Measurements from ENCODE around the gene ZNF316.
"Not testable (repeated sequence)": the region's sequence is repeated elsewhere in the genome, so short reads cannot be mapped to it uniquely, and the experiment has no call there.

ZNF316 gene

DNA sequence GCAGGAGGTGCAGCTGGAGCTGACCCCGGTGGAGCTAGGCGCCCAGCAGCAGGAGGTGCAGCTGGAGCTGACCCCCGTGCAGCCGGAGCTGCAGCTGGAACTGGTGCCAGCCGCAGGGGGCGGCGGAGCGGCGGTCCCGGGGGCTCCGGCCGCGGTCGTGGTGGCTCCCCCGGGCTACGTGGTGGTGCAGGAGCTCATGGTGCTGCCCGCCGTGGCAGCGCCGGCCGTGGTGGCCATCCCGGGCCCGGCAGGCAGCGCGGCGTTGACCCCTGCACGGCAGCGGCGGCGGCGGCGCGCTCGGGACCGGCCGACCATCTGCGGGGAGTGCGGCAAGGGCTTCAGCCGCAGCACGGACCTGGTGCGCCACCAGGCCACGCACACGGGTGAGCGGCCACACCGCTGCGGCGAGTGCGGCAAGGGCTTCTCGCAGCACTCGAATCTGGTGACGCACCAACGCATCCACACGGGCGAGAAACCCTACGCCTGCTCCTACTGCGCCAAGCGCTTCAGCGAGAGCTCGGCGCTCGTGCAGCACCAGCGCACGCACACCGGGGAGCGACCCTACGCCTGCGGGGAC lies 14.9 kb upstream of the ZNF316 start:
- no peak for DNase-seq

DNA sequence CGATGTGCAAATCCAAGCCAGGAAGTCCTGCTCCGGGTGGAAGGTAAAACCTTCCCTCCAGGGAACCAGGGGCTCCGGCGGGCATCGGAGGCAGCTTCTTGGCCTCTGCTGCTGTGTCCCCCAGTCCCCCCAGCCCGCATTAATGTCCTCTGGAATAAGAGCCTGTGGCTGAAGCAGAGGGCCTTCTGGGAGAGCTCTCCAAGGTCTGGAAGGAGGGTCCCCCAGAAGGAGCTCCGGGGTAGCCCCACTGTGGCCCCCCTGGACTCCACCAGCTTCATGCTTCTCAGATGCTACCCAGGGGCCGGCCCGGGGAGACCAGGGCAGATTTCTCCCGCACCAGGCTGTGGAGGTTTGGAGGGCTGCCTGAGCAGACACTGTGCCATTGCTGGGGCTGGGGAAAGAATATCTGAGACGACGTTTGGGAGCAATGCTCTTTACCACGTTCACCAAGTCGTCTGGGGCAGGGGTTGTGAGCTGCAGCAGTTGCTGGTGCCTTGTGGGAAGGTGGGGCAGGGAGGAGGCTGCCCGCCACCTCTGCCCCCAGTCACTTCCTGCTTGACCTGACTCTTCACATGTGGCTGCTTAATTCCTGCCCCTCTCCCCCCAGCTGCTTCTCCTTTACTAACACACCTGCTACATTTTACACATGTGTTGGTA lies 13.4 kb upstream of the ZNF316 start:
- DNase-seq, result no peak

DNA sequence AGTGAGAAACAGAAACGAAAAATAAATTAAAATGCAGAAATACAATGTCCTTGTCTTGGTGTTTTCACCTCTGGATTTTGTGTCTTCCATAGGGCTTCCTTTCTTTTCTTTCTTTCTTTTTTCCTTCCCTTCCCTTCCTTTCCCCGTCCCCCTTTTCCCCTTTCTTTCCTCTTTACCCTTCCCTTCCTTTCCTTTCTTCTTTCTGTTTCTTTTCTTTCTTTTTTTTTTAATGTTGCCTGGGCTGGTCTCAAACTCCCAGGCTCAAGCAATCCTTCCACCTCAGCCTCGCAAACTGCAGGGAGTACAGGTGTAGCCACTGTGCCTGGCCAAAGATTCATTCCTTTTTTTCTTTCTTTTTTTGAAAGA lies 12.9 kb upstream of the ZNF316 start:
- no peak for DNase-seq

DNA sequence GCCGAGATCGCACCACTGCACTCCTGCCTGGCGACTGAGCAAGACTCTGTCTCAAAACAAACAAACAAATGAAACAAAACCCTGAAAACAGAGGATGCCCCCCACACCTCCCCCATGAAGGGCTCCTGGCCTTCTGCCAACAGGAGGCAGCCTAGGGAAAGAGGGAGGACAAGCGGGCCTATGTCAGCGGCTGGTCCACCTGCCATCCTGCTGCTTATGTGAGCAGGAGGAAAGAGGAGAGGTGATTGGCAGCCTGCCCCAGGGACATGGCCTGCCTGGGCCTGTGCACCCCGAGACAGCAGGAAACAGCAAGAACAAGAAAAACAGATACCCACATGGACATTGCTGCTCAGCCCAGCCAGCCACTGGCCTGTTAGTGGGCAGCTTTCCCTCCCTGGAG lies 9.1 kb upstream of the ZNF316 start:
- DNase-seq, result no peak

DNA sequence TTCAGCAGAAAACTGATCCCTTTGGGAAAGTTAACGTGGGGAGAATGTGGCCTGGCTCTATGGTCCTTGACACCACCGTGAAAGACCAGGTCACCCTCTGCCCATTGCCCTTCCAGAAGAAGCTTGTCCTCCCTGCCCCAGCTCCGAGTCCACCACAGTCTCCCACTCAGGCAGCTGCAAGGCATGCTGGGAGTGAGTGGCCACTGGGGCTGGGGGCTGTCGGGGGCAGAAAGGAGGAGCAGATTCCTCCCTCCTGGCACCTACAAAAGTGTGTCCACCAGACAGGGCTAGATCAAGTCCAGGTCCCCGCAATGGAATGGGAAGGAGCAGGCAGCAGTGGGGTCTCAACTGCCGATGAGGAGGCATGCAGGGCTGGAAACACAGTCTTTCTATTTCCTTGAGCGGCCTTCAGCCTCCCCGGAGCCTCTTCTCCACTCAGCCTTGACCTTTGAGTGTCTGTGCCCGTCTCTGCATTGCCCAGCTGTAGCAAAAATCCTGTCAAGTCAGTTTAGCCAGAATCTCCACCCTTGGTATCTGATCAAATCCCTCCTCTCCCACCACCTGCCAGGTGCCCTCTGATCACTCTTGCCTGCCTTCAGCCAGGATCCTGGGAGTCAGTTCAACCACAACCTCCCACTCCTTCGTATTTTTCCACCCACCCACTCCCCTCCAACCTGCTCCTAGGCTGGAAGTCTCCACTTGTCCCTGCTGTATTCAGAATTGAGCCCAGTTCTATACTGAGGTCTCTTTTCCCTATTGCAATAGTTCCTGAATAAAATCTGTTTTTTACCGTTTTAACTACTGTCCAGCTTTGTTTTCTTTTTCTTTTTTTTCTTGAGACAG lies 6.9 kb upstream of the ZNF316 start:
- DNase-seq, result no peak

DNA sequence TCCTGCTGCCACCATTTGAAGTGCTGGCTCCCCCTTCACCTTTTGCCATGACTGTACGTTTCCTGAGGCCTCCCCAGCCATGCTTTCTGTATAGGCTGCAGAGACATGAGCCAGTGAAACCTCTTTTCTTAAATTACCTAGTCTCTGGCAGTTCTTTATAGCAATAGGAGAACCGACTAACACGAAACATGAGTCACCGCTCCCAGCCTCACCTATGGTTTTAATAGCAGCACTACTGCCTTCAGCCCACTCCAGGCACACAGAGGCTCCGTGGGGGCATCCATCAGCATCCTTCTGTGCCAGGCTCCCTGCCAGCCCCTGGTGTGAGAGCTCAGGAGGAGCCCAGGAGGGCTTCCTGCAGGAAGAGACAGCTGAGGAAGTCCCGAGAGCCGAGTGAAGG lies 5.5 kb upstream of the ZNF316 start:
- DNase-seq, result no peak

DNA sequence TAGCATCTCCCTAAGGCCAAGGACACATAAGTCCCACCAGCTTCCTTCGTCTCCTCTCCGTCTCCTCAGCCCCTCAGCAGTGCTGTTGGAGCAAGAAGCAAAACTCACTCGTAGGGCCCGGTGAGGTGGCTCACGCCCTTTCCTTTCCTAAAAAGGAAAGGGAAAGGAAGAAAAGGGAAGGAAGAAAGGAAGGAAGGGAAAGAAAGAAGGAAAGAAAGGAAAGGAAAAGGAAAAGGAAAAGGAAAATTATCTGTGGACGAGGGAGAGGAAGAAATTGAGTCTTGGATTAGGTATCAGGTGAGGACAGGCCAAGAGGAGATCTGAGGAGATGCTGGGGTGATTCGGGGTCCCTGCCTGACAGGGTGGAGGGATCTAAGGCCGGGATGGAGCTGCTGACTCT lies 3.1 kb upstream of the ZNF316 start:
- DNase-seq, result no peak

DNA sequence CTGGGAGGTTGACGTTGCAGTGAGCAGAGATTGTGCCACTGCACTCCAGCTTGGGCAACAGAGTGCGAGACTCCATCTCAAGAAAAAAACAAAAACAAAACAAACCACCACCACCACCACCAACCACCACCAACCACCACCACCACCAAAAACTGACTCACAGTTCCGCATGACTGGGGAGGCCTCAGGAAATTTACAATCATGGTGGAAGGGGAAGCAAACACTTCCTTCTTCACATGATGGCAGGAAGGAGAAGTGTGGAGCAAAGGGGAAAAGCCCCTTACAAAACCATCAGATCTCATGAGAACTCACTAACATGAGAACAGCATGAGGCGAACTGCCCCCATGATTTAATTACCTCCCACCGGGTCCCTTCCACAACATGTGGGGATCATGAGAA lies 2.1 kb upstream of the ZNF316 start:
- not testable (repeated sequence) for DNase-seq

DNA sequence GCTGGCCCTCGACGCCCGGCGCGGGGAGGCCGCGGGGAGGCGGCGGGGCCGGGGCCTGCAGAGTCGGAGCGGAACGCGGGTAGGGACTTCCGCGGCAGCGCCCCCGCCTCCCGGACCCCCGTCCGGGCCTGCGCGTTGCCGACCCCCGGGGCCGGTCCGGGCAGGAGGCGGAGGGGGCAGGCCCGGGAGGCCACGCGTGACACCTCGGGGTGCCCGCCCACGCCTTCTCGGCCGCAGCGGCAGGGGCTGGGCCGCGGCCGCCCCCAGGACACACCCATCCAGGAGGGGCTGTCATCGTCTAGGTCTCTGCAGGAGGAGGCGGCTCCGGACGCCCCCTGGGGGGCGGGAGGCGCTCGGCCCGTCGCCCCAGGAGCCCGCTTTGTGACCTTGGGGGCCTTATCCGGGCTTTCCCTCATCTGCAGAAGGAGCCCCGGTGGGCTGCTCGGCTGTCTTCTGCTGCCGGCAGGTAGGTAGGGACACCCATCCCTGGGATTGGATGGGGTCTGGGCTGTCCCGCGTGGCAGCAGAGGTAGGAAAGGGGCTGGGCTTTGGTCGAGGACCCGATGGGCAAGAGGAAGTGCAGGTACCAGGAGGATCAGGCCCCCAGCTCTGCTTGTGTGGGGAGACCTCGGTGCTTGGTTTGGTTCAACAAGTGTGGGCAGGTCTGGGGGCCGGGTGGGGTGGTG lies 569 bp downstream of the ZNF316 start:
- peak; percentile 64 for DNase-seq

DNA sequence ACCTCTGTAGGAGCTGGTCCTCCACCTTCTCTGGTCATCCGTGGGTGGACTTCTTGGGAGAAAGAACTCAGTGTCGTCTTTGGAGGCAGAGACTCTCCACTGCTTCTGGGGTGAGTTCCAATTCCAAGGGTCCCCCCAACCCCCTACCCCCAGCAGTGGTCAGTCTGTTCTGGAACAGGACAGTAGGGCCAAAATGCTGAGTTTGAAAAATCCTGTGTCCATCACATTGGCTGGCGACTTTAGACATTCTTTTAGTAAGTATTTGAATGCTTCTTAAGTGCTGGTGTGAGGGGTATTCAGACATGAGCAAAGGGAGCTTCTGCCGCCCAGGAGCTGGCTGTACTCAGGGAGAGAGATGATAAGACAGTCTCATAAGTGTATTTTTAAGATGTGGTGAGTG lies 1.9 kb downstream of the ZNF316 start:
- no peak for DNase-seq

DNA sequence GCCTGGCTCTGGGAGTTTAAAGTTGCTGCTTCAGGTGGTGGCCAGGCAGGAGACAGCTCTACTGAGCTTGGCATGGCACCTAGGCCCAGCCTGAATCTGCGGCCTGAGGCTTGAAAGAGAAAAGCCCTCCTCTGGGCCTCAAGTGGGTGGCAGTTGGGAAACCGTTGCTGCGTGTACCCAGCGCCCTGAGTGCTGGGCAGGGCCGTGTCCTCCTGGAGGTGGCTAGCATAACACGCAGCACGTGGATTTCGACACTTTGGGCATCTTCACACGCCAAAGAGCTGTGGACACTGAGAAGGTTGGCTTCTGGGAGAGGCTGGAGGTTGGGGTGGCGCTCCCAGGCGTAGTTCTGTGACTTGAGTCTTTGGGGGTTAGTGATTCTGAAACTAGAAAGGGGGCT lies 2.5 kb downstream of the ZNF316 start:
- no peak for DNase-seq

DNA sequence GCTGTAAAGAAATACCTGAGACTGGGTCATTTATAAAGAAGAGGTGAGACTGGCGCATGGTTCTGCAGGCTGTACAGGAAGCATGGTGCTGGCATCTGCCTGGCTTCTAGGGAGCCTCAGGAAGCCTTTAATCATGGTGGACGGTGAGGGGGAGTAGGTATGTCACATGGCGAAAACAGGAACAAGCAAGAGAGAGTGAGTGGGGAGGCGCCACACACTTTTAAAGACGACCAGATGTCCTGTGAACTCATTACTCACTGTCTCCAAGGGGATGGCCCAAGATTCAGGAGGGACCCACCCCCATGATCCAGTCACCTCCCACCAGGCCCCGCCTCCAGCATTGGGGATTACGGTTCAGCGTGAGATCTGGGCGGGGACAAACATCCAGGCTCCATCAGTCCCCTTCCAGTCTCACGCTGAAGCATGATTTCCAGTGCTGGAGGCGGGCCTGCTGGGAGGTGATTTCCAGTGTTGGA lies 3.2 kb downstream of the ZNF316 start:
- no peak for DNase-seq

DNA sequence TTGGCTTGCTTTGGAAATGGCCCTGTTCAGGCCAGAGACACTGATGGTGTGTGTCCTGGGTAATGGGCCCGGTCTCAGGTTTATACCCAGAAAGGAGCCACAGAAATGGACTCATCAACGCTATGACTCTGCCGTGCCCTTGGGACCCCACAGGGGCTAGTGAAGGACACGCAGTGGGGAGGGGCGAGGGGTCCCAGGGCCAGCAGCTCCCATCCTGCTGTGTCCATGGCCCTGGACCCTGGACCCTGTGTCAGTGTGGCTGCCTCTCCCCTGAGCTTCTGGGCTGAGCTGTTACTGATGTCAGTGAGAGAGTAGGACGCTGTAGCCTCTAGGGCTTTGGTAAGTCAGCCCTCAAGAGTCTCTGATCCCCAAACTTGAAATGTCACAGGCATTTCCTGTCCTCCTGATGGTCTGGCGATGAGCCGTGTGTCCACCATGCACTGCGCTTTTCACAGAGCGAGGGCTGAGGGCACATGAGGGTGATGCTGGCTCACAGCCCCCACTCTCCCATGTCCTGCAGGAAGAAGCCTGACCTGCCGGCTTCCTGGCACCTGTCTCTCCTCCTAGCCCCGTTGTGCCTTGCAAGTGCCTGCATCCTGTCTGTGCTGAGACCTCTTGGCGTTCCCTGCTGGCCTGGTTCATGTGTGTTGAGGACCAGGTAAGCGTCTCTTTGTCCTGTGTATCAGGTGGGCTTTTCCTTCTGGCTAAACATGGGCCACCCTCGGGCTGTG lies 4.4 kb downstream of the ZNF316 start:
- no peak for DNase-seq

DNA sequence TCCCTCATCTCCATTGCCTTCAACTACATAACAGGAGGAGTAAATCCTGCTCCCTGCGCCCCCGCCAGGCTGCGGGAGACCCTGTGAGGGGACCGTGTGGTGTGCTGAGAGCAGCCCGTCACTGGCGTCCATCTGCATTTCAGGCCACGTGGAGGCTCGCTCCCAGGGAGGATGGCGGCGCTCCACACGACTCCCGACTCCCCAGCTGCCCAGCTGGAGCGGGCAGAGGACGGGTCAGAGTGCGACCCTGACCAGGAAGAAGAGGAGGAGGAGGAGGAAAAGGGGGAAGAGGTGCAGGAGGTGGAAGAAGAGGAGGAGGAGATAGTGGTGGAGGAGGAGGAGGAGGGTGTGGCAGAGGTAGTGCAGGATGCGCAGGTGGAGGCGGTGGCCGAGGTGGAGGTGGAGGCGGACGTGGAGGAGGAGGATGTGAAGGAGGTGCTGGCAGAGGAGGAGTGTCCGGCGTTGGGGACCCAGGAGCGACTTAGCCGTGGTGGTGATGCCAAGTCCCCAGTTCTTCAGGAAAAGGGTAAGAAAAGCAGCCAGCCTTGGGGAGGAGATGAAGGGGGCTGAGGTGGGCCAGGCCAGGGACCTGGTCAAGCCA lies 5.2 kb downstream of the ZNF316 start:
- no peak for DNase-seq

DNA sequence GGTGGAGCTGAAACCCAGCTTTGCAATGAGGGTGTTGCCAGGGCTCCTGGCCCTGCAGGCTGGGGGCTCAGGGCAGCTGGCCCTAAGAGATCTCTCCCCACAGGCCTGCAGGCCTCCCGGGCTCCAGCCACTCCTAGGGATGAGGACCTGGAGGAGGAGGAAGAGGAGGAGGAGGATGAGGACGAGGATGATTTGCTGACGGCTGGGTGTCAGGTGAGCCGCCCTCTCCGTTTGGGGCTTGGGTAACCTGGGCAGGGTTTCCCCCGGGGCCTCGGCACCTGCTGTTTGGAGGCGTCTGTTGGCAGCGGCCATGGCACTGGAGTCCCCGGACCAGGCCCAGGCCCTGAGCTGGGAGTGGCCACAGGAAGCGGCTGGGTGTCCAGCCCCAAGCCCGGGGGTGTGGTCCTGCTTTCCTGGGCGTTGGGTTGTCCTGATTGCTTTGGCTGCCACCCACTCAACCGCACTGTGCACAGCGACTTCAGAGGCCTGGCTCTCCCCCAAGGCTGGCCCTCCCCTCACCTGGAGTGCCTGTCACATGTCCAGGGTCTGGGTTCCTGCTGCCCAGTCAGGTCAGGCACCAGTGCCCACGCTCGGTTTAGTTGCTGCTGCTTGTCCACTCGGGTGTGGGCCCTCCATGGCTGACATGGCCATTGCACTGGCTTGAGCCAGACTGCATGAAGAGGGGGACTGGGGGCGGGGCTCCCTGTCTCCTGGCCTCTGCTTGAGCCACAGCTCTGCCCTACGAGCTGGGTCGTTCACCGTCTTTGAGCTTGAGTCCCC lies 5.9 kb downstream of the ZNF316 start:
- no peak for DNase-seq

DNA sequence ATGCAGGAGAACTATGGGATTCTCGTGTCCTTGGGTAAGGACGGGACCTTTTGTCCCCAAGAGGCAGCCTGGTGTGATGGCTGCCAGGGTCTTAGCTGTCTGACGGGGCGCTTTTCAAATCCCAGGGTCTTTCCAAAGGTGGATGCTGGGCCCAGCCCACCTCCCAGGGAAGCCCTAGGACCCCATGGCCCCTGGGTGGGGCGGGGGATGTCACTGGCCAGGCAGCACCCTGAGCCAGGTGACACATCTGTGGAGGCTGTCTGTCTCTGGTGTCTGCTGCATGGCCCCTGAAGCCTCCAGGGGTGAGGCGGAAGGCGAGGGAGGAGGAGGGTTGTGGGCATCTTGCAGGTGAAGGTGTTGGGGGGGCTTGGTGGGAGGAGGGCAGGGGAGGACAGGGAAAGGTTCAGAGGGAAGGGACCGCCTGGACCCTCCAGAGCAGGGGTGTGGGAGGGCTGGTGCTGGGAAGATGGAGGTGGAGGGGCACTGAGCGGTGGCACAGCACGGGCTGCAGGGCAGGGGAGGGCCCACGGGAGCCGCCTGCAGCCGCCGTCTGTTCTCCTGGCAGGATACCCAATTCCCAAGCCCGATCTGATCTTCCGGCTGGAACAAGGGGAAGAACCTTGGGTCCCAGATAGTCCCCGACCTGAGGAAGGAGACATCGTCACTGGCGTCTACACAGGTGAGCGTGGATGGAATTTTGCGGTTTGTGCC lies 7.0 kb downstream of the ZNF316 start:
- no peak for DNase-seq

DNA sequence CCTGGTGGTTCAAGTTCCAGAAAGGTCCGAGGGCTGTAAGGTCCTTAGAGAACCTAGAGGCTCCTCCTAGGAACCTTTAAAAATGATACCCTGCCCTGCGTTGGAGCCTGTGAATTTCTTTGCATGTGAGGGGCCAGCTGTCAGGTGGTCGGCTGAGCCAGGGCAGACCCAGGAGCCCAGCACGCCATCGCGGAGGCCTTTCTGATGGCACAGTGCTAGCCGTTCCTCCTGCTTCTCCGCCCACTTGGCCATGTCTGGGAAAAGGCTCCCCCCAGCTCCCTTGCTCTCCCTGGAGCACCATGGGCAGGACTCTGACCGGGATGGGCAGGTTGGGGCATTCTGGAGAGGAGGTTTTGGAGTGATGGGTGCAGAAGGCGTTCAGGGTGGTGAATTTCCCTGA lies 7.6 kb downstream of the ZNF316 start:
- no peak for DNase-seq

DNA sequence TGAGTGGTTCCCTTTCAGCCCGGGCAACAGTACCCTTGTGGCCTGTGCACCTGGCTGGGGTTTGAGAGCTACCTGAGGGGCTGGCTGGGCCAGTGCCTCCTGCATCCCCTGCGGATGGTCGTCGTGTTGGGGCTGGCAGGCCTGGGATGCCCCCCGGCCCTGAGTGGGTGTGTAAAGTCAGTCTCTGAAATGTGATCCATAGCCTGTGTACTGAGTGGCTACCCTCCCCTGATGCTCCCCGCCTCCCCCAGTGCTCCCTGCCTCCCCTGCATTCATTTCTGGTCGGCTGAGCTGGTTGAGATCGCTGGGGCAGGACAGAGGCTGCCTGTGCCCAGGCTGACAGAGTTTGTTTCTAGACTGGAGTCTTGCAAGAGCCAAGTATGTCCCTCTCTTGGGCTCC lies 9.3 kb downstream of the ZNF316 start:
- DNase-seq, result no peak

DNA sequence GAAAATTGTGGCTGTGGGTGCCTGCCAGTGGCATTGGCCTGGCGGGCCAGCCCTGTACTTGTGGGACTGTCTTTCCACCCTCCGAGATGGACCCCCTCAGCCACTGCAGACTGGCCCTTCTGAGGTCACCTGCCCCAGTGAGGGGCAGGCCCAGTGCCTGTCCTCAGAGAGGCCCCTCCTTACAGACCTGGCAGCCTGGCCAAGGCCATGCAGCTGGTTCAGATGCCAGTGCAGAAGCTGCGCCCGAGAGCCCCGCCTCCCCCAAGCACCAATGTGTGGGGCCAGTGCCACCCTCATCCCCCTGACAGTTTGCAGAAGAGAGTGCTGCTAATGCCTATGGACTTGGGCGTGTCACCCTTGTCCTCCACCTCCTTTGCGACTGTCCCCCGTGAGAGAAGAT lies 10.0 kb downstream of the ZNF316 start:
- no peak for DNase-seq

DNA sequence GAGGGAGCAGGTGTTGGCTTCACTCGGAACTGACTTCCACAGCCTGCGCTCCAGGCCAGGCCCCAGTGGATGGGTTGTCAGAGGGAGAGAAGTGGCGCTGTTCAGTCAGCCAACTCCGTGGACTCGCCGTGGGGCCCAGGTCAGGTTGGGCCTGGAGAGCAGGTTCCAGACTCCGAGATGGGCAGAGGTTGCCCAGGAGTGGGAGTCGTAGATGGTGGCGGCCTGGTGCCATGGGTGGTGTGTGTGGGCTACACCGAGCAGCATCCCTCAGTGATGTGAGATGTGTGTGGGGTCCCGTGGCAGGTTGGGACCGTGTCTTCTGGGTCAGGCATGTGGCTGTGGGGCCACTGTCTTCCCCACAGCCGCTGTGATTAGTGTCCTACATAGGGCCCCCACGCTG lies 10.4 kb downstream of the ZNF316 start:
- no peak for DNase-seq

Data from activated CD4-positive, CD25-positive, alpha-beta regulatory T cell treated with anti-CD3 and anti-CD28 coated beads, Interleukin-2, amount 50 U/mL, for 72 hours (primary cell).